MM.1S (cell line): ENCODE data around the gene SLC7A6.

Experiments used
- DNase-seq: peaks from one replicate; pipeline ENCODE4 v3.0.0-alpha.2; 2015
- H2AFZ ChIP-seq: fragments of 300-600 bp; sonication (generic); 2 replicates; pipeline ENCODE4 v1.6.0; 2016; ENCODE audit warnings: antibody characterized with exemption, low read length
- H3F3A ChIP-seq: fragments of 300-600 bp; sonication (generic); 2 replicates; pipeline ENCODE4 v1.6.1; 2016; ENCODE audit warnings: mild to moderate bottlenecking, antibody characterized with exemption, low read length, moderate library complexity, mixed read lengths; ENCODE audit not compliant: insufficient read depth
- H3K27ac ChIP-seq: fragments of 300-600 bp; sonication (generic); 2 replicates; pipeline ENCODE4 v1.5.1; 2016; ENCODE audit warnings: mild to moderate bottlenecking, low read length
- H3K27me3 ChIP-seq: fragments of 300-600 bp; sonication (generic); replicated peaks from 2 replicates; pipeline ENCODE4 v1.6.0; 2016; ENCODE audit warnings: low read length; ENCODE audit not compliant: insufficient read depth
- H3K36me3 ChIP-seq: fragments of 300-600 bp; sonication (generic); replicated peaks from 2 replicates; pipeline ENCODE4 v1.6.1; 2016; ENCODE audit warnings: mild to moderate bottlenecking, low read length, mixed read lengths; ENCODE audit not compliant: insufficient read depth
- H3K4me1 ChIP-seq: fragments of 300-600 bp; sonication (generic); 2 replicates; pipeline ENCODE4 v1.6.1; 2016; ENCODE audit warnings: low read length, mixed read lengths
- H3K4me2 ChIP-seq: fragments of 300-600 bp; sonication (generic); 2 replicates; pipeline ENCODE4 v1.6.0; 2016; ENCODE audit warnings: low read depth, low read length
- H3K4me3 ChIP-seq: fragments of 300-600 bp; sonication (generic); 2 replicates; pipeline ENCODE4 v1.5.1; 2016; ENCODE audit warnings: low read length, mixed read lengths
- H3K79me2 ChIP-seq: fragments of 300-600 bp; sonication (generic); 2 replicates; pipeline ENCODE4 v1.6.1; 2016; ENCODE audit warnings: mixed run types, low read length, mixed read lengths
- H3K9ac ChIP-seq: fragments of 300-600 bp; sonication (generic); 2 replicates; pipeline ENCODE4 v1.6.1; 2016; ENCODE audit warnings: low read length, mixed read lengths
- H3K9me2 ChIP-seq: fragments of 300-600 bp; sonication (generic); replicated peaks from 2 replicates; pipeline ENCODE4 v1.6.1; 2016; ENCODE audit warnings: mild to moderate bottlenecking, low read length, mixed read lengths; ENCODE audit not compliant: insufficient read depth
- H3K9me3 ChIP-seq: fragments of 300-600 bp; sonication (generic); replicated peaks from 2 replicates; pipeline ENCODE4 v1.6.1; 2016; ENCODE audit warnings: mild to moderate bottlenecking, low read length, mixed read lengths; ENCODE audit not compliant: insufficient read depth
- H4K20me1 ChIP-seq: fragments of 300-600 bp; sonication (generic); 2 replicates; pipeline ENCODE4 v1.6.1; 2016; ENCODE audit warnings: mild to moderate bottlenecking, low read length, moderate library complexity, mixed read lengths; ENCODE audit not compliant: insufficient read depth
- CTCF ChIP-seq: fragments of 300-600 bp; sonication (generic); IDR thresholded peaks from 2 replicates; pipeline ENCODE4 v1.5.1; 2016; ENCODE audit warnings: antibody characterized with exemption, low read length, mixed read lengths
- EZH2 ChIP-seq: fragments of 300-600 bp; sonication (generic); optimal IDR thresholded peaks from 2 replicates; pipeline ENCODE3; 2017; ENCODE audit warnings: low read depth, mild to moderate bottlenecking, antibody characterized with exemption, low read length, mixed read lengths
- EZH2phosphoT487 ChIP-seq: fragments of 300-600 bp; sonication (generic); IDR thresholded peaks from 2 replicates; pipeline ENCODE4 v1.6.1; 2018; ENCODE audit warnings: antibody characterized with exemption, low read length

SLC7A6 gene

DNA sequence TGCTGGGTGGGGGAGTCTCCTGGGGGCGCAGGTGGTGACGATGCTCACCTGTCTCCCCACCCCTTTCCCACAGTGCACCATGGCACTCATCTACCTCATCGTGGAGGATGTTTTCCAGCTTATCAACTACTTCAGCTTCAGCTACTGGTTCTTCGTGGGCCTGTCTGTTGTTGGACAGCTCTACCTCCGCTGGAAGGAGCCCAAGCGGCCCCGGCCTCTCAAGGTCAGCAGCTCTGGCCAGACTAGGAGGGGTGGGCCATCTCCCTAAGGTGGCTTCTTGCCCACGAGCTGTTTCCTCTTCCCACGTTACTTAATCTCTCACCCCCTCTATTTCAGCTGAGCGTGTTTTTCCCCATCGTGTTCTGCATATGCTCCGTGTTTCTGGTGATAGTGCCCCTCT is 32.0 kb downstream of the SLC7A6 start:
- H3K79me2 ChIP-seq = peaks cover 90% of the 10 kb centered on the region
- H3K9ac ChIP-seq = no peak overlapping the region
- H3K4me2 ChIP-seq = no peak overlapping the region
- TF ChIP-seq EZH2 = no peak
- TF ChIP-seq EZH2phosphoT487 = no peak
- TF ChIP-seq CTCF = no peak
- H2AFZ ChIP-seq = no peak overlapping the region
- no peak overlapping the region for H3K27ac ChIP-seq
- H3F3A ChIP-seq = peaks cover 5% of the 10 kb centered on the region; the same call in 1 of the 2 replicates
- H4K20me1 ChIP-seq = no peaks in the 10 kb centered on the region
- no peak for DNase-seq
- no peaks in the 10 kb centered on the region for H3K9me2 ChIP-seq
- no peaks in the 10 kb centered on the region for H3K9me3 ChIP-seq
- peaks cover 8% of the 10 kb centered on the region; the same call in 1 of the 2 replicates for H3K36me3 ChIP-seq
- H3K4me3 ChIP-seq = no peak overlapping the region
- H3K27me3 ChIP-seq = no peaks in the 10 kb centered on the region
- no peaks in the 10 kb centered on the region for H3K4me1 ChIP-seq

GRCh38 chr16:68296693-68297092 is 32.4 kb downstream of the SLC7A6 start:
- no peak overlapping the region for H3K4me2 ChIP-seq
- H3K4me1 ChIP-seq = no peaks in the 10 kb centered on the region
- no peaks in the 10 kb centered on the region for H3K27me3 ChIP-seq
- H3K9me2 ChIP-seq = no peaks in the 10 kb centered on the region
- H3K4me3 ChIP-seq = no peak overlapping the region
- no peak overlapping the region for H2AFZ ChIP-seq
- H3K9me3 ChIP-seq = no peaks in the 10 kb centered on the region
- TF ChIP-seq EZH2 = no peak
- TF ChIP-seq EZH2phosphoT487 = no peak
- TF ChIP-seq CTCF = no peak
- no peak for DNase-seq
- H3K9ac ChIP-seq = no peak overlapping the region
- no peaks in the 10 kb centered on the region for H4K20me1 ChIP-seq
- peaks cover 8% of the 10 kb centered on the region; the same call in 1 of the 2 replicates for H3K36me3 ChIP-seq
- H3K27ac ChIP-seq = no peak overlapping the region
- peaks cover 9% of the 10 kb centered on the region; the same call in 1 of the 2 replicates for H3F3A ChIP-seq
- H3K79me2 ChIP-seq = peaks cover 86% of the 10 kb centered on the region

DNA sequence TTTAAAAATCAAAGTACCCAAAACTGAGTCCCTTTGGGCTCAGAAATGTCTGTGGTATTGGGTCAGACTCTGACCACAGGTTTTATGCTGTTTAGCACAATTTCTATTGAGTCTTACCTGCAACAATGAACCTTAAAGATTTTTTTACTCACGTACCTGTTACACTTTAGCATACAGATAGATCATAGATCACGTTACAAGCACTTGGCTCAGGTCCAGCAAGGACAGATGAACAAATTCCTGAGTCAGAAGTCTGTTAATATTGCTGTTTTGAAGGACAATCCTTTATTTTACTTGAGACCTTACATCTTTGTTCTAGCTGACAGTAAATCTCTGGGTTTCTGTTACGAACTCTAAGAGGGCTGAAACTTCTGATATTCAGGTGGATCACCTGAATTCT is 33.6 kb downstream of the SLC7A6 start:
- H3K9me3 ChIP-seq = no peaks in the 10 kb centered on the region
- no peak overlapping the region for H3K27ac ChIP-seq
- no peak for DNase-seq
- TF ChIP-seq CTCF (no peak), EZH2phosphoT487 (no peak), EZH2 (no peak)
- H3K36me3 ChIP-seq = peaks cover 13% of the 10 kb centered on the region; the same call in 1 of the 2 replicates
- peaks cover 9% of the 10 kb centered on the region; the same call in 1 of the 2 replicates for H3F3A ChIP-seq
- no peak overlapping the region for H2AFZ ChIP-seq
- H3K27me3 ChIP-seq = no peaks in the 10 kb centered on the region
- no peak overlapping the region for H3K4me3 ChIP-seq
- no peak overlapping the region for H3K9ac ChIP-seq
- H4K20me1 ChIP-seq = no peaks in the 10 kb centered on the region
- no peak overlapping the region for H3K4me2 ChIP-seq
- H3K79me2 ChIP-seq = peaks cover 85% of the 10 kb centered on the region
- no peaks in the 10 kb centered on the region for H3K9me2 ChIP-seq
- H3K4me1 ChIP-seq = no peaks in the 10 kb centered on the region
